Adrenal gland (tissue), 12 donors: ENCODE results near the gene HHLA2. TPM values are rescaled to one million over a fixed set of nuclear protein-coding genes. Genes with fewer than 3 reads are reported as not detected.

Source experiments
- DNase-seq, 7 donors: peaks; one replicate each; pipeline ENCODE4 v3.0.0-alpha.2; 2019 to 2020
- H3K27ac ChIP-seq, 5 donors: fragments of 200-600 bp; sonication (generic) in 4 of 5; 1 replicate in 3 of 5; 2 replicates in 2 of 5; pipeline versions ENCODE4 v1.5.1 to v1.8.0; 2016 to 2020; ENCODE audit warnings: mild to moderate bottlenecking in 1 of 5
- H3K27me3 ChIP-seq: fragments of 200-600 bp; 2 replicates; pipeline ENCODE4 v1.8.0; 2021
- H3K36me3 ChIP-seq, 2 donors: fragments of 200-600 bp; replicated peaks in 1 of 2; 1 replicate in 1 of 2; 2 replicates in 1 of 2; pipeline versions ENCODE4 v1.5.1 to v1.8.0; 2018 to 2022
- H3K4me1 ChIP-seq, 2 donors: fragments of 200-600 bp; replicated peaks in 1 of 2; 1 replicate in 1 of 2; 2 replicates in 1 of 2; pipeline versions ENCODE4 v1.5.1 to v1.8.0; 2018 to 2021
- H3K4me3 ChIP-seq, 4 donors: fragments of 200-600 bp; sonication (generic) in 3 of 4; one replicate each; pipeline ENCODE4 v1.5.1; 2016 to 2018
- H3K9me3 ChIP-seq, 3 donors: fragments of 200-600 bp; sonication (generic) in 1 of 3; replicated peaks in 1 of 3; 1 replicate in 2 of 3; 2 replicates in 1 of 3; pipeline versions ENCODE4 v1.5.1 to v1.8.0; 2016 to 2021
- CTCF ChIP-seq, 6 experiments: fragments of 450-650 bp in 4 of 6; fragments of 200-600 bp in 2 of 6; sonication (generic) in 1 of 6; IDR thresholded peaks; 1 replicate in 5 of 6; 2 replicates in 1 of 6; pipeline versions ENCODE4 v1.5.1 to v1.8.0; 2016 to 2021; ENCODE audit warnings: antibody characterized with exemption in 6 of 6, mild to moderate bottlenecking in 2 of 6, moderate library complexity in 1 of 6
- POLR2A ChIP-seq, 2 donors: fragments of 450-650 bp; IDR thresholded peaks; one replicate each; pipeline ENCODE4 v1.6.1; 2017; ENCODE audit warnings: antibody characterized with exemption in 2 of 2, mild to moderate bottlenecking in 2 of 2, moderate library complexity in 1 of 2
- WGBS, 4 donors: extraction: QIAGEN DNeasy Blood & Tissue Kit in 2 of 4; methylation state at CpG; one replicate each; pipeline versions ENCODE4 v1.1.5 to v1.1.7; 2013 to 2017; 5-methylcytosine and 5-hydroxymethylcytosine counted together
- intact Hi-C, 2 donors: fragments of 100-400 bp; cut with DNase I; formaldehyde crosslinking; loops; one replicate each; pipeline versions ENCODE4 v1.14.1 to v1.15.0; 2022 to 2023
- polyA plus RNA-seq, 3 donors: library from polyadenylated mRNA; stranded (reverse); fragments of 200-250 nt in 2 of 3; fragments of 350-450 nt in 1 of 3; fragmentation: Illumina TruSeq in 1 of 3; extraction: RNeasy Lipid Tissue Mini Kit (QIAGEN cat#74804) in 1 of 3; gene quantifications; one replicate each; pipeline ENCODE4 v1.2.3, GENCODE V29; 2013 to 2014
- total RNA-seq, 9 donors: library from RNA; depleted of rRNA in 4 of 9; stranded (reverse); fragments of >200 nt in 4 of 9; fragments of 120-200 nt in 1 of 9; fragmentation: NEBNext Ultra II Directional in 1 of 9; extraction: Animal tissue kit (Norgen Biotek cat#: 25700) in 1 of 9; gene quantifications; one replicate each; pipeline versions ENCODE4 v1.1.0 to v1.2.4, GENCODE V29; 2013 to 2023
- donor health status: healthy with polysubstance abuse.
- donor health status: Bipolar disorder and iron deficiency.
- donor health status: DM: yes; HTN: yes; CAD: no.
- donor health status: DM: no; HTN: no; CAD: no.
- donor health status: DM: no; HTN: no; CAD: no.
- donor health status: DM: yes; HTN: yes; CAD: no.

Gene HHLA2
- total and polyA plus RNA-seq, 12 donors: 0.03 to 0.06 TPM; not detected in 10

GRCh38 chr3:108394563-108394962, 98.2 kb downstream of the HHLA2 start:
- Histone ChIP-seq H3K36me3 (no peaks in the 10 kb centered on the region), H3K27me3 (no peaks in the 10 kb centered on the region), H3K27ac (no peak overlapping the region), H3K4me1 (no peaks in the 10 kb centered on the region), H3K4me3 (no peak overlapping the region), H3K9me3 (no peaks in the 10 kb centered on the region)
- TF ChIP-seq CTCF (IDR thresholded peaks at IDR 0.05): no peak
- no peak for TF ChIP-seq POLR2A (IDR thresholded peaks at IDR 0.05)
- DNase-seq: no peak
- WGBS, 4 donors: 62 to 77% (median 70%) methylated on average over 3 of the region's 3 CpGs
- intact Hi-C loops: no loop called here

- Histone ChIP-seq H3K4me3 (no peak overlapping the region), H3K4me1 (no peaks in the 10 kb centered on the region), H3K9me3 (no peaks in the 10 kb centered on the region), H3K27me3 (no peaks in the 10 kb centered on the region), H3K27ac (no peak overlapping the region), H3K36me3 (no peaks in the 10 kb centered on the region)
- WGBS, 4 donors: 84 to 91% (median 90%) methylated on average over 1 of the region's 1 CpG
- no peak for DNase-seq
- TF ChIP-seq CTCF (IDR thresholded peaks at IDR 0.05) (no peak), POLR2A (IDR thresholded peaks at IDR 0.05) (no peak)
- intact Hi-C loops: no loop called here
Observed at GRCh38 chr3:108396336-108396735, 100.0 kb downstream of the HHLA2 start.

DNA sequence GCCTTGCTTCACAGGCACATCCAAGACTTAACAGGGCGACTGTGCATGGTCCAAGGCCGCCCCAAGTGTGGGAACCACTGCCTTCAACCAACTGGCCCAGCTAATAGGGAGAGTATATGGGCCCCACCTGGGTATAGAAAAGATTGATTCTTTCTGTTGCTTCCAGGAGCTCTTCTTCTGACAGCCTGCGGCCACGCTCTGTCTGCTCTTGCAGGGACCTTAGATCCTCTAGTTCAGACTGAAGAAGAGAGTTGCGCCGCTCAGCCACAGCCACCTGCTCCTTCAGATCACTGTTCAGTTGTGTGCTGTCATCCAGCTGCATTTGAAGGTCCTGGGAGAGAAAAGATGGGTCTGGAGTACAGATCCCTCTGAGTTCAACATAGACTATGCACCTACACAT, 102.2 kb downstream of the HHLA2 start:
- Histone ChIP-seq H3K36me3 (no peaks in the 10 kb centered on the region), H3K27ac (no peak overlapping the region), H3K9me3 (no peaks in the 10 kb centered on the region), H3K4me3 (no peak overlapping the region), H3K4me1 (peaks cover 0 to under 1% of the 10 kb centered on the region in 2 donors), H3K27me3 (no peaks in the 10 kb centered on the region)
- TF ChIP-seq CTCF (IDR thresholded peaks at IDR 0.05): no peak
- TF ChIP-seq POLR2A (IDR thresholded peaks at IDR 0.05): no peak
- WGBS, 4 donors: 91 to 100% (median 97%) methylated on average over 4 to 6 of the region's 6 CpGs
- no peak for DNase-seq
- intact Hi-C loops: no loop called here

DNA sequence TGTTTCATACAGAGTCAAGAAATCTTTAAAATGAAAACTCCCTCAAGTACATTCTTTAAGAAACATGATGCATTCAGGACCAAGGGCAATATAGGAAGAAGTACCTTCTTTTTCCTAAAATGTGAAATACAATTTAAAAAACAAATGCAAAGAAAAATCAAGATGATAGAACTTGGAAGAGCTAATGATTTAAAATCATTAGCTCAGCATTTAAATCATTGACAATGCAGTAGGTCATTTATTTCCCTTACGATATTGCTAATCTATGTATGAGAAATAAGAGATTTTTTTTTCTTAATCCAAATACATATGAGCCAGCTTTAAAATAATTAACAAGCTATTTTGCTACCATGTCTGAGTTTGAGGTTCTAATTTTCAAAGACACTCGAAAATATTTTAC, 105.5 kb downstream of the HHLA2 start:
- Histone ChIP-seq H3K4me3 (no peak overlapping the region), H3K4me1 (peaks cover 4 to 13% of the 10 kb centered on the region in 2 donors), H3K27ac (no peak overlapping the region), H3K36me3 (no peaks in the 10 kb centered on the region), H3K27me3 (no peaks in the 10 kb centered on the region), H3K9me3 (no peaks in the 10 kb centered on the region)
- 87 to 99% (median 94%) methylated on average over 2 of the region's 2 CpGs for WGBS, 4 donors
- TF ChIP-seq POLR2A (IDR thresholded peaks at IDR 0.05) (no peak), CTCF (IDR thresholded peaks at IDR 0.05) (no peak)
- intact Hi-C loops: loop anchor here in 1 of 2 donors (10.0 kb wide), 1 partner anchor 457 kb away; no protein-coding TSS in a partner anchor
- no peak for DNase-seq
